NCI-H69 (cell line): ENCODE data around the gene DAPK3.
"Not testable (repeated sequence)": the region's sequence is repeated elsewhere in the genome, so short reads cannot be mapped to it uniquely, and the experiment has no call there.

Source experiments
- DNase-seq: peaks from one replicate; lab custom pipeline; 2025; lab: John Stamatoyannopoulos, UW

The DAPK3 gene

DNA sequence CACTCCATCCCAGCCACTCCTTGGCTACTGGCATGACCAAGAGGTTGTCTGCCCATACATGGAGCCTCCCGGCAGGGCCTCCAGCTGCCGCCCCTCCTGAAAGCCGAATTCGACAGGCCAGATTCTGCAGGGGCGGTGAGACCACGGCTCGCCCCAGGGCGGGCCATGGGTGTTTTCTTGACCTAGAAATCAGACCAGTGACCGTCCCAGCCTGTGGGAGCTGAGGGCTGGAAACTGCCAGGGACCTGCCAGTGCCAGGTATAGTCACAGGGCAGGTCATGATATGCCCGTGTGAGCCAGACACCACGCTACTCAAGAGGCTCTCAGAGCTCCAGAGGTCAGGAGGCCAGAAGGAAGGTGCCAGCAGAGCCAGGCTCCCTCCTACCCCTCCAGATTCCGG is 16.8 kb downstream of the DAPK3 start:
- no peak for DNase-seq

GRCh38 chr19:3952755-3953276 is 18.1 kb downstream of the DAPK3 start:
- not testable (repeated sequence) for DNase-seq

- DNase-seq = peak; percentile 43
Observed at GRCh38 chr19:3950871-3951861, 19.7 kb downstream of the DAPK3 start.

GRCh38 chr19:3949997-3950859 is 20.7 kb downstream of the DAPK3 start:
- DNase-seq = peak; percentile 47

DNA sequence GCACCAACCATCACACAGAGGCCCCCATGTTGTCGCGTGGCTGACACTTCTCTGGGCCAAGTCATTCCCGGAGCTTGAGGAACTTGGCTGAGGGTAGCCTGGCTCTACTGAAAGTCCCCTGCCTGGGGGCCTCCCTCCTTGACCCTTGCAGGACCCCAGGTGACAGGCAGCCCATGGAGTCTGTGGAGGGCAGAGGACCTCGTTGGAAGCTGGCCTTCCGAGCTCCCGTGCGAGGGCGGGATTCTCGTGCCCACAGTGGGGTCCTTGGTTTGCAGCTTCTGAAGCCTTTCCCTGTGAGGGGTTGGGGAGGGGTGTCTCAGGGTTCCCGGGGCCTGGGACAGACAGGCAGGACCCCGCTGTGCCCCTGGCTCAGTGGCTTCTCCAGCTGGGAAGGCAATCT is 21.6 kb downstream of the DAPK3 start:
- no peak for DNase-seq

GRCh38 chr19:3947316-3947933 is 23.5 kb downstream of the DAPK3 start:
- not testable (repeated sequence) for DNase-seq

DNA sequence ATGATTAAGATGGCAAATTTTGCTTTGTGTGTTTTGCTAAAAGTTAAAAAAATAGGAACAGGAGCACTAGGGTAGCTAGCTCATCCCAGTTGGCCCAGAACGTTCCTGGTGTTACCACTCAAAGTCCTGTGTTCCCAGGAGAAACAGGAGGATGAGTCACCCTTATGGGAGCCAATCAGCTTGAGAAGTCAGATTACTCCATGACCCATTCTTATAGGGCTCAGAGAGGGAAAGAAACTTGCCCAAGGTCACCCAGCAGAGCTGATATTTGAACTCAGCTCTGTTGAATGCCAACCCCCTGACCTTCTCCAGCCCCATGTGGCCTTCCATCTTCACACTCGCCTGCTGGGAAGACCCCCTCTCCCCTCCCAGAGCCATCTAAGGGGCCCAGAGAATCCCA is 25.1 kb downstream of the DAPK3 start:
- no peak for DNase-seq

DNA sequence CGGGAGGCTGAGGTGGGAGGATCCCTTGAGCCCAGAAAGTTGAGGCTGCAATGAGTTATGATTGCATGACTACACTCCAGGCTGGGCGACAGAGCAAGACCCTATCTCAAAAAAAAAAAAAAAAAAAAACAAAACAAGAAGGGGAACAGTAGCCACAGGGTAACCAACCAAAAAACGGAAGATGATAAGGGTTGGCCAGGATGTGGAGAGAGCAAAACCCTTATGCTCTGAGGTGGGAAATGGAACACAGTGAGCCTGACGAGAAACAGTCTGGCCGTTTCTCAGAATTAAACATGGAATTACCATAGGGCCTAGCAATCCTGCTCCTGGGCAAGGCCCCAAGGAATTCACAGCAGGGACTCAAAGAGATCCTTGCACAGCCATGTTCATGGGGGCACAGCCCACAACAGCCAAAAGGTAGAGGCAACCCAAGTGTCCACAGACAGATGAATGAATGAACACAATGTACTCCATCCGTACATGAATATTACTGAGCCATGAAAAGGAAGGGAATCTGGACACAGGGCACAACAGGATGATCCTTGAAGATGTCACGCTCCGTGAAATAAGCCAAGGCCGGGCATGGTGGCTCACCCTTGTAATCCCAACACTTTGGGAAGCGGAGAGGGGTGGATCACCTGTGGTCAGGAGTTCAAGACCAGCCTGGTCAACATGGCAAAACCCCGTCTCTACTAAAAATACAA is 26.7 kb downstream of the DAPK3 start:
- DNase-seq = no peak

GRCh38 chr19:3942790-3943409 is 28.0 kb downstream of the DAPK3 start:
- DNase-seq = no peak

DNA sequence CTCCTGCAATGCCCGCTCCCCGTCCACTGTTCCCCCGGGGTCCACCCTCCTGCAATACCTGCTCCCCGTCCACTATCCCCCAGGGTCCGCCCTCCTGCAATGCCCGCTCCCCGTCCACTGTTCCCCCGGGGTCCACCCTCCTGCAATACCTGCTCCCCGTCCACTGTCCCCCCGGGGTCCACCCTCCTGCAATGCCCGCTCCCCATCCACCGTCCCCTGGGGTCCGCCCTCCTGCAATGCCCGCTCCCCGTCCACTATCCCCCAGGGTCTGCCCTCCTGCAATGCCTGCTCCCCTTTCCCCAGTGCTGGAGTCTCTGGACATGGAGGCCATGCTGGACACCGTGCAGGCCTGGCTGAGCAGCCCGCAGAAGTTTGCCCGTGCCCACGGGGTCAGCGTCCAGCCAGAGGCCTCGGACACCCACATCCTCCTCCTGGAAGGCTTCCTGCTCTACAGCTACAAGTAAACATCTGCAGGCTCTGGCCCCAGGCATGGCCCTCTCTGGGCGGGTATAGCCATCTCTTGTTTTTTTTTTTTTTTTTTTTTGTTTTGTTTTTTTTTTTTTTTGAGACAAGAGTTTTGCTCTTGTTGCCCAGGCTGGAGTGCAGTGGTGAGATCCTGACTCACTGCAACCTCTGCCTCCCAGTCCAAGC is 32.5 kb downstream of the DAPK3 start:
- DNase-seq = not testable (repeated sequence)

DNA sequence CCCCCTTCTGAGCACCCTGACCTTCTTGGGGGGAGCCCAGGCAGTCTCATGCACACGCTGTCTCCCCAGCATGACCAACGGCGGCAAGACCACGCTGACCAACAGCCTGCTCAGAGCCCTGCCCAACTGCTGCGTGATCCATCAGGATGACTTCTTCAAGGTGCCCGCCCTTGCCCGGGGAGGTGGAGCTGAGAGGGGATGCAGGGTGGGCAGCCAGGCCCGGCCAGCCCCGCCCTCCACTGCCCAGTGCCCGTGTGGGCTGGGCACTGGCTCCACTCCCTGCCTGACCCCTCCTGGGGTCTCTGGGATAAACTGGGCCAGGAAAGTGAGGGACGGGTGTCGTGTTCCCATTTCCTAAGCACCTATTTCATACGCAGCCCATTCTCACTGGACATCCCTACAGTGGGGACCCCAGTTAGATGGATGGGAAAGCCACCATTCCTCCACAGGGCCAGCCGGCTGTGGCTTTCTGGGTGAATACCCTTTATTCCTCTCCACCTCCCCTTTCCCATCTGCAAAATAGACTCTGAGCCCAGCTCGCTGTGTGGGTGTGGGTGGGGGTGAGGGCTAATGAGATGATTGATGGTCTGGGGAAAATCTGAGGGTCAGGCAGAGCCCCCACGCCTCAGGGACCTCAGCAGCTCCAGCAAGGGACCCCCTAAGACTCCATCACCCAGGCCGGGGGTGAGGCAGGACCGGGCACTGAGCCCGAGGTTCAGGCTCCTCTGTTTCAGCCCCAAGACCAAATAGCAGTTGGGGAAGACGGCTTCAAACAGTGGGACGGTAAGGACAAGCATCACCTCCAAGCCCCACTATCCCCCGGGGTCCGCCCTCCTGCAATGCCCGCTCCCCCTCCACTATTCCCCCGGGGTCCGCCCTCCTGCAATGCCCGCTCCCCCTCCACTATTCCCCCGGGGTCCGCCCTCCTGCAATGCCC is 34.1 kb downstream of the DAPK3 start:
- no peak for DNase-seq

GRCh38 chr19:3932931-3933810 is 37.7 kb downstream of the DAPK3 start, which contains the start of gene NMRK2:
Gene NMRK2, plus strand, starts transcription at chr19:3933069. Its CDS starts 603 bp downstream, at chr19:3933672.
- DNase-seq = peak; percentile 70

DNA sequence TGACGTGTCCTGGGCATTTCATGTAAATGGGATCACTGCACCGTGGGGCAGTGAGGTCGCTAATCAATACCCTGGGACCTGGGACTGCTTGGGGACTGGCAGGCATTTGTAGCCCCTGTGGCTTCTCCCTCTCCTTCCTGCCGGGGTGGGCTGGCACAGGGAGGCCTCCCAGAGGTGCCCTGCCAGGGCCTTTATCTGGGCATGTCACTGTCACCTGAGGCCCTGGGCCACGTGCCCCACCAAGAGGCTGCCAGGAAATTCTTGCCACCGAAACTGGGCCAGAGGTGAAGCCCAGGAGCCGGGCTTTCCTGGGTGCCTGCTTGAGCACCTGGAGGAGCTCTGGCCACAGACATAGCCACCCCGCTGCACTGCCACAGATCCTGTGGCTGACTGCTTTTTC is 39.9 kb downstream of the DAPK3 start:
- no peak for DNase-seq

DNA sequence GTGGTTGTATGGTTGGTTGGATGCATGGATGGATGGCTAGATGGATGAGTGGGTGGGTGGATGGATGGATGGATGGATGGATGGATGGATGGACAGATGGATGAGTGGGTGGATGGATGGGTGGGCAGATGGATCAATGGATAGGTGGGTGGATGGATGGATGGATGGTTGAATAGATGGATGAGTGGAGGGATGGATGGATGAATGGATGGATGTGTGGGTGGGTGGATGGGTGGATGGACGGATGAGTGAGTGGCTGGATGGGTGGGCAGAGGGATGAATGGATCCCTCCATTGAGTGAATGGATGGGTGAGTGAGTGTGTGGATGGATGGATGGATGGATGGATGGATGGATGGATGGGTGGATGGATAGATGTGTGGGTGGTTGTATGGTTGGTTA is 47.0 kb downstream of the DAPK3 start:
- DNase-seq = no peak

- DNase-seq = no peak
Observed at GRCh38 chr19:3923096-3923758, 47.7 kb downstream of the DAPK3 start.

- no peak for DNase-seq
Observed at GRCh38 chr19:3919793-3920192, 51.1 kb downstream of the DAPK3 start.

DNA sequence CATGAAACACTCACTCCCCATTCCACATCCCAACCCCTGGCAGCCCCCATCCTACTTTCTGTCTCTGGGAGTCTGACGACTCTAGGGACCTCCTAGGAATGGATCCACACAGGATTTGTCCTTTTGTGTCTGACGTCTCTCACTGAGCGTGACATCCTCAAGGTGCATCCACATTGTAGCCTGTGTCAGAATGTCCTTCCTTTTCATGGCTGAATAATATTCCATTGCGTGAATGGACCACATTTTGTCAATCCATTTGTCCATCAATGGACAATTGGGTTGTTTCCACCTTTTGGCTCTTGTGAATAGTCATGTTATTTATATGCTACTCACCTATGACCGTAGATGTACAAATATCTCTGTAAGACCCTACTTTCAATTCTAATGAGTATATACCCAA is 54.9 kb downstream of the DAPK3 start:
- DNase-seq = no peak

DNA sequence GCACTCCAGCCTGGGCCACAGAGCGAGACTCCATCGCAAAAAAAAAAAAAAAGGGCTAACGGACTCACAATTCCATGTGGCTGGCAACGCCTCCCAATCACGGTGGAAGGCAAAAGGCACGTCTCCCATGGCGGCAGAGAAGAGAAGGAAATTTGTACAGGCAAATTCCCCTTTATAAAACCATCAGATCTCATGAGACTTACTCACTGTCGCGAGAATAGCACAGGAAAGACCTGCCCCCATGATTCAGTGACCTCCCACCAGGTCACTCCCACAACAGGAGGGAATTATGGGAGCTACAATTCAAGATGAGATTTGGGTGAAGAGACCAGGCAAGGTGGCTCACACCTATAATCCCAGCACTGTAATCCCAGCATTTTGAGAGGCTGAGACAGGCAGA is 56.7 kb downstream of the DAPK3 start:
- no peak for DNase-seq
